HG03378 (cell line): ENCODE measurements around the gene SLC35F4.

ENCODE experiments used
- ATAC-seq: cut with Tn5 transposase; IDR thresholded peaks from one replicate; pipeline ENCODE4 v1.9.1; 2021; ENCODE audit warnings: mild to moderate bottlenecking, moderate library complexity; ENCODE audit not compliant: unreplicated experiment

SLC35F4 gene

GRCh38 chr14:57848786-57849185 is 17.1 kb downstream of the SLC35F4 start:
- no peak for ATAC-seq

DNA sequence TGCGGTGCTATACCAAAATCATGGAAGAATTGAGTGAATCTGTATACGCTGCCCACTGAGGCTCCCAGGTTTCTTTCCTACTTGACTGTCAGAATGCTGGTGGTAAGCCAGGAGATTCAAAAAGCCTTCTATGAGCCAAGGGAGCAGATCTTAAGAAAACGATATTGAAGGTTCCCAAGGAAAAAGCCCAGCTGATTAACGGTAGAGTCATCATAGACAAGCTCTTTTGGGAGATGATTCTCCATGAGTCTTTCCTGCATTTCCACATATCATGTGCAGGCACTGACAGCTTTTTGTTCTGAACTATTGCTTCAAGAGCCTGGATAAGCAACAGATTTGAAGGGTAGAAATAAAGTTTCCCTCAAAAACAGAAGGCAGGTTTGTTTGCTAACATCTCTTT is 17.5 kb downstream of the SLC35F4 start:
- no peak for ATAC-seq

DNA sequence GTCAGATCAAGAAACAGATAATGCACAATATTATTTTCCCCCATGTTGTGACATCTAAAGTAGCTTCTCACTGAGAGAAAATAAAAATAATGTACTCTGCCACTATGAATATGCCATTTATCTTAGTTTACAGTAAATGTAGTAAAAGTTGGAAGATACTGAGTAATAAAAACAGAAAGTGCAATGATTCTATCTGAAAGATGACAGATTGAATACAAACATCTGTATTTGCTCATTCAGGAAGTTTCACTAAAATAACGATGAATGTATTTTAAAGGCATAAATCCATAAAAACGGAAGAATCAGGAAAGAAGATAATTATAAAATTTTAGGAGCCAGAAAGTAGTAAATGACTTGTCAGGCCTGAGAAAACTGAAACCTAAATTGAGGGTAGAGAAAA is 18.2 kb downstream of the SLC35F4 start:
- no peak for ATAC-seq

DNA sequence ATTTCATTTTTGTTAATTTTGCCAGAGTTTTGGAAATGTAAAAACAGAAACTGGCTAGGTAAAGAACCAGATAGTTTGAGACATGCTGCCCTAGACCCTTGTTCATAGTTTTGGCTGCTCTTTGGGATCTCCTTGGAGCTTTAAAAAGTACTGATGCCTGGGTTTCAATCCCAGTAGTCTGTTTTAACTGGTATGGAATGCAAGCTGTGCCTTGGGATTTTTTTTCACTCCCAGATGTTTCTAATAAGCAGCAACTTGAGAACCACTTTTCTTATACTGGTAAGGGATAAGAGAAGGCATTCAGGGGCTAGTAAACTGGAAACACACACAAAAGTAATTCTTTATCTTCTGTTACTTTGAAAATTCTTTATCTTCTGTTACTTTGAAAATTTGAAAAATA is 18.8 kb downstream of the SLC35F4 start:
- no peak for ATAC-seq

- no peak for ATAC-seq
Measured at GRCh38 chr14:57846596-57846995, 19.3 kb downstream of the SLC35F4 start.

DNA sequence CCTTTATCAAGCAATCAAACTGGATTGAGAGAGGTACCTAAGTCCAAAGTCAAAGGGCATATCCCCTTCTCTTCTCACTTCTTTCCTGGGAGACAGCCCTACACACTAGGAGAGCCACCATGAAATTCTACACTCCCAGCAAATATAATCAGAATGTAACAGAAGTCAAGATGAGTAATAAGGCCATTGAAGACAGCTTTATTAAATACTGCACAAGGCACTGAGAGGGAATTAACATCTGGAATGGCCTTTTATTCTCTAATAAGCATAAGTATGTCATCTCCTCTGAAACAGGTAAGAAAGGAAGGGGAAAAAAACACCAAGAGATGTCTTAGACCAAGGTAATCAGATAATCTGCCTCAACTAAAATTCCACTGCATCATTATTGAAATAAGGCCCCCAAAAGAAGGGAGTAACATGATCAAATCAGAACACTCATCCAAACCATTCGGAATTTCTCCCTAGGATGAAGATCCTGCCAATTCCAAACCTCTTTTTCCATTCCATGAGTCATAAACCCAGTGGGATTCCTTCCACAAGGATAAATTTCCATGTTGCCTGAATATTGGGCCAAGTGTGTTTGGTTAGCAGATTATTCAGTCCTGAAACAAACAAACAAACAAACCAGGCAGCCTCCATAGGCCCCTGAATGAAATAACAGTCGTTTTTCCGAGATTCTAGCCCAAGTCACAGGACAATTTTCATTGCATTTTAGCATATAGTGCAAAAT is 19.9 kb downstream of the SLC35F4 start:
- ATAC-seq = no peak

DNA sequence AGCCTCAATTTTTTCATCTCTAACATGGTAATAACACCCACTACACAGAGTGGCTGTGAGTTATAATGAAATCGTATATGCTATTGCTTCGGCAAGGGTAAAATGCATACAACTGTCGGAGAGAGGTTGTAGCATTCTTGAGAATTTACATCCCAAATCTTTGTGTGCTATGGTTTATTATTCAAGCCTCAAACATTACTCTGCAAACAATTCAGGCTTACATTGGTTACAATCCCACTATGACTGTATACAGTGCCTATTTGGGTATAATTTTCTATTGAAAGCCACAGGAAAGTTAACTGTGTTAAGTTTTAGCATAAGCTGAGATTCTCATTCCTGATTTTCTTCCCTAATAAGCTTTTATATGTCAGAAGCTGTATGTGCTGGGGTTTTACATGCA is 20.6 kb downstream of the SLC35F4 start:
- ATAC-seq = no peak

- no peak for ATAC-seq
Measured at GRCh38 chr14:57837267-57837666, 28.6 kb downstream of the SLC35F4 start.

- no peak for ATAC-seq
Measured at GRCh38 chr14:57835766-57836165, 30.1 kb downstream of the SLC35F4 start.

- ATAC-seq = no peak
Measured at GRCh38 chr14:57834961-57835360, 30.9 kb downstream of the SLC35F4 start.

- ATAC-seq = no peak
Measured at GRCh38 chr14:57834001-57834598, 31.8 kb downstream of the SLC35F4 start.

- ATAC-seq = no peak
Measured at GRCh38 chr14:57833323-57833722, 32.6 kb downstream of the SLC35F4 start.

- ATAC-seq = no peak
Measured at GRCh38 chr14:57831981-57832380, 33.9 kb downstream of the SLC35F4 start.

DNA sequence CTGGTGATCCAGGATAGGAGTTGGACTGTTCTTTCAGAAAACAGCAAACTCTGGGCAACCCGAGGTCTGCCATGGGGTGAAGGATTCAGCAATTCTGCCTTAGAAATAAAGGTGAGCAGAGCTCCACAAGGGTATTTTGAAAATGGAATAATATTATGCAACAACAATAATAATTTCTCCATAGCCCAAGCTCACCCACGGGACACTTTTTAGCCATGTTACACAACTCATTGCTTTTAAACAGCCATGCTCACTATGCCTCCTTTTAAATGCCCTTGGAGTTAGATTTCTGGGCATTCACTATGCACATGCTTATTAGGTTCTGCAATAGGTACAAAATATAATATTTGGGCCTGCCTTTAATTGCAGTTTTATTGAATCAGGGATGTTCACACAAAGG is 37.2 kb downstream of the SLC35F4 start:
- ATAC-seq = no peak

GRCh38 chr14:57823015-57823660 is 42.8 kb downstream of the SLC35F4 start:
- ATAC-seq = no peak

DNA sequence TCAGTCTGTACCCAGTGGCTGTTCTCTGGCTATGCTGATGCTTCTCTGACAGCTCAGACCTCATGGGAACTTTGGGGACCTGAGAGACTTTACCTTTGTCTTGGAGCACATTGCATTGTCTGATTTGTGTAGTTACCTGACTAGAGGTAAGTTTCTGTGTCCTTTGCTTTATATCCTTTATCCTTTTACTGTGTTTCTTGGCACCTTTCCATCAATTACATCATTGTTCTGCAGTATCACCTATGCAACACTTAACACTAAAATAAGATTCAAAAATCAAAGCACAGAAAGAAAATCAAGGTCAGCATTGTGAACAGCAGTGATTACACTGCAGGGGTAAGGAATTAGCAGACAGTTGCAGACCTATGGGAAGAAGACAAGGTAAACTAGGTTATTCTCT is 43.8 kb downstream of the SLC35F4 start:
- no peak for ATAC-seq

- no peak for ATAC-seq
Measured at GRCh38 chr14:57820581-57820980, 45.3 kb downstream of the SLC35F4 start.

- no peak for ATAC-seq
Measured at GRCh38 chr14:57818511-57818910, 47.4 kb downstream of the SLC35F4 start.

- peak; percentile 74 for ATAC-seq
Measured at GRCh38 chr14:57816568-57817284, 49.2 kb downstream of the SLC35F4 start.

GRCh38 chr14:57814726-57815125 is 51.2 kb downstream of the SLC35F4 start:
- ATAC-seq = no peak

GRCh38 chr14:57812741-57813140 is 53.2 kb downstream of the SLC35F4 start:
- ATAC-seq = no peak
